Measurements from ENCODE around the gene C16orf74. TPM values are rescaled to one million over a fixed set of nuclear protein-coding genes. Genes with fewer than 3 reads are reported as not detected.

C16orf74 gene
- total and polyA plus RNA-seq, 2 of the 8 experiments (the other 6 are each of a cell fraction or from before 2014, with no cell fraction given) = 7.3 to 9.3 TPM

DNA sequence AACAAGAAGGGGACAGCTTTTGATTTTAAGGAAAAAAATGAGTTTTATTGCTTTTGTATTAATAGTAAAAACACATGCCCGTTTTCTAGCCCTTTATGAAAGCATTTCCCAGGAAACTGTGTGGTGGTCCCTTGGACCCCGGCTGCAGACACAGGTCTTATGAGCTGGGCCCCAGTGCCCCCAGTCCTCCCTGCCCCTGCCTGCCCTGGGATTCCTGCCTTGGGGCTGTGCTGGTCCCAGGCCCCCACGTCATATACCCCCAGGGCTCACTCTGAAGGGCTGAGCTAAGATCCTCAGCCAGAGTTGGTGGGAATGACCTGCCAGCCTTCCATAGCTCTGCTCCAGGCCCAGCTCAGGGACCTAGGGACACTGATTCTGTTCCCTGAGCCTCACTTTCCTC lies 92.9 kb downstream of the C16orf74 start:
- H3K4ac ChIP-seq (replicated peaks; ENCODE audit: insufficient read length, low read depth, low read length) = no peak overlapping the region
- peaks cover 21 to 75% (median 56%) of the 10 kb centered on the region in 4 experiments for H3K36me3 ChIP-seq (ENCODE audit: control insufficient read depth in 2 of 4, insufficient read depth in 4 of 4, low read length in 3 of 4)
- DNase-seq (ENCODE audit: low read depth in 1 of 2, low spot score in 2 of 2) (no peak), FAIRE-seq (no peak)
- no peak for TF ChIP-seq GTF2F1 (IDR thresholded peaks at IDR 0.05; ENCODE audit: borderline replicate concordance, low read depth, low read length)
- TF ChIP-seq SRF (IDR thresholded peaks at IDR 0.05; ENCODE audit: low read depth, low read length) = no peak
- TF ChIP-seq KDM1A (IDR thresholded peaks at IDR 0.05; ENCODE audit: borderline replicate concordance, low read length) = no peak
- no peak for TF ChIP-seq RFX5 (IDR thresholded peaks at IDR 0.05; ENCODE audit: borderline replicate concordance, low read depth, low read length)
- no peak for TF ChIP-seq RBBP5 (IDR thresholded peaks at IDR 0.05; ENCODE audit: borderline replicate concordance, low read depth, low read length)
- no peak for TF ChIP-seq EP300 (IDR thresholded peaks at IDR 0.05; ENCODE audit: borderline replicate concordance in 1 of 2, low read depth in 2 of 2, low read length in 2 of 2)
- TF ChIP-seq NRF1 (IDR thresholded peaks at IDR 0.05; ENCODE audit: low read depth, low read length) = no peak
- no peak for TF ChIP-seq CHD1 (IDR thresholded peaks at IDR 0.05; ENCODE audit: low read depth, low read length)
- no peak for TF ChIP-seq PHF8 (conservative IDR thresholded peaks at IDR 0.05; ENCODE audit: low read depth, low read length)
- no peak for TF ChIP-seq CHD2 (IDR thresholded peaks at IDR 0.05; ENCODE audit: low read length)
- TF ChIP-seq POLR2AphosphoS5 (IDR thresholded peaks at IDR 0.05; ENCODE audit: low read depth, low read length) = no peak
- ChIA-PET CTCF (ENCODE audit: partially characterized antibody) (interaction anchor here (0.6 to 16.9 kb wide), 15 partner anchors 8 to 383 kb away, joined by 3 to 248 read pairs (median 7); no protein-coding TSS in a partner anchor), POLR2A (ENCODE audit: partially characterized antibody) (interaction anchor here (1.0 kb wide), 1 partner anchor 235 kb away, joined by 3 read pairs; no protein-coding TSS in a partner anchor)
- peaks cover 0 to 9% of the 10 kb centered on the region in 2 experiments; a peak in 1 of 4 replicates for H3K79me2 ChIP-seq (ENCODE audit: control insufficient read depth in 1 of 2, insufficient read depth in 2 of 2, low read length in 2 of 2)
- no peak overlapping the region for H2BK12ac ChIP-seq (ENCODE audit: low read depth, low read length)
- H3K4me1 ChIP-seq (replicated peaks in 1 of 4; ENCODE audit: control insufficient read depth in 3 of 4, insufficient read depth in 4 of 4, low read length in 3 of 4) = no peaks in the 10 kb centered on the region; a peak in 1 of 7 replicates
- no peak overlapping the region for H2BK15ac ChIP-seq (ENCODE audit: low read length)
- no peak overlapping the region for H2BK20ac ChIP-seq (ENCODE audit: low read length)
- H4K91ac ChIP-seq (replicated peaks; ENCODE audit: insufficient read length, low read length) = no peak overlapping the region
- H3K79me1 ChIP-seq (ENCODE audit: low read depth, low read length) = peaks cover 10% of the 10 kb centered on the region; the same call in 1 of the 2 replicates
- H3K4me2 ChIP-seq (ENCODE audit: insufficient read depth in 1 of 2, low read depth in 2 of 2, low read length in 2 of 2) = no peak overlapping the region
- H4K8ac ChIP-seq (ENCODE audit: extremely low read depth, insufficient read depth, low read length) = no peak overlapping the region
- H2BK120ac ChIP-seq (replicated peaks; ENCODE audit: low read depth, low read length) = no peak overlapping the region
- H3K23ac ChIP-seq (ENCODE audit: insufficient read length) = no peak overlapping the region
- WGBS, 2 experiments (ENCODE audit: extremely low coverage in 1 of 2, insufficient coverage in 1 of 2, insufficient read length in 1 of 2, insufficient replicate concordance in 2 of 2, low coverage in 1 of 2, low lambda C conversion rate in 2 of 2, missing lambda C conversion rate in 1 of 2) = 80% methylated on average over 3 of the region's 3 CpGs; no CpG with 5 or more reads in 1 of the 2 experiments
- H3K9me3 ChIP-seq (ENCODE audit: insufficient read depth in 2 of 2, low read depth in 1 of 2, low read length in 1 of 2) = peaks cover 0 to 7% of the 10 kb centered on the region in 2 experiments; a peak in 1 of 4 replicates
- no peak overlapping the region for H4K5ac ChIP-seq (ENCODE audit: insufficient read length, low read depth, low read length)
- no peak overlapping the region for H3K14ac ChIP-seq (ENCODE audit: insufficient read length)
- no peak overlapping the region for H3K4me3 ChIP-seq (ENCODE audit: extremely low read depth in 1 of 4, insufficient read depth in 2 of 4, low read depth in 3 of 4, low read length in 4 of 4)
- no peaks in the 10 kb centered on the region for H3K27me3 ChIP-seq (replicated peaks in 1 of 4; ENCODE audit: control insufficient read depth in 3 of 4, extremely low read depth in 1 of 4, insufficient read depth in 3 of 4, low read length in 3 of 4)
- no peak overlapping the region for H2AK5ac ChIP-seq (ENCODE audit: low read depth, low read length)
- no peak overlapping the region for H3K18ac ChIP-seq (ENCODE audit: extremely low read depth, low read length)
- H3K23me2 ChIP-seq (ENCODE audit: low read depth, low read length) = no peaks in the 10 kb centered on the region
- H2BK5ac ChIP-seq (ENCODE audit: low read depth, low read length) = no peak overlapping the region
- H3K56ac ChIP-seq (replicated peaks; ENCODE audit: insufficient read length, low read depth, low read length) = no peak overlapping the region
- no peak overlapping the region for H2AFZ ChIP-seq (ENCODE audit: low read length)
- no peak overlapping the region for H3K9ac ChIP-seq (replicated peaks in 1 of 4; ENCODE audit: extremely low read depth in 1 of 4, low read depth in 3 of 4, low read length in 3 of 4)
- no peak overlapping the region for H3K27ac ChIP-seq (ENCODE audit: low read depth, low read length)
- H4K20me1 ChIP-seq (replicated peaks in 1 of 2; ENCODE audit: control insufficient read depth in 1 of 2, insufficient read depth in 2 of 2, low read length in 2 of 2) = peaks cover 21 to 34% of the 10 kb centered on the region in 2 experiments
